ENCODE data around the gene PRELID3B.
"Not testable (repeated sequence)": the region's sequence is repeated elsewhere in the genome, so short reads cannot be mapped to it uniquely, and the experiment has no call there.

Gene PRELID3B

DNA sequence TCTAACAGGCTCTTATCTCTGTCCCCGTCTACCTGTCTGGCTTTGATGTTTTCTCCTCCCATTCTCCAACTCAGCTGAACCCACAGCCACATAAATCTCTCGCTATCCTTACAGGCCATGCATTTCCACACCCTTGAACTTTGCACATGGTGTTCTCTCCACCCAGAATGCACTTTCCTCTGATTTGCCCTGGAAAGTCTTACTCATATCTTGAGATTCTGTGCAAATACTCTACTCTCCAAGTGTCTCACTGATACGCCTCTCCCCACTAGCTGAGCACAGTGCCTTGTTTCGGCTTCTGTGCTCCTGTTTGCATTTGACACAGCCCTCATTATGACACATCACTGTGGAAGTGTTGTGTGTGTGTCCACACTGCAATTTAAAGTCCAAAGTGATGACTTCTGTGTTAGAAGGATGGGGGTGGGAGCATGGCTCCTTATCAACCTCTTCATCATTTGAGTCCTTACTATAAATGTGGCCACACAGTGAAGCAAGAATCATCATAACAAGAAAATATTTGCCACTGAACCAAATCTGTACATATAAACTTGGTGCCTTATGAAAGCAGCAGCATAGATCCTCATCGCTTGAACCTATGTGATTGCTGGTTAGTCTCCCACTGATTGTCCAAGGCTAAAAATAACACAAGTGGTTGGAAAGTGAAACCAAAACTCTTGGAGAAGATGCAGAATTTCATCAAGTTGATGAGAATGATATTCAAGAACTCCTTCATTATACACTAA is 5.5 kb upstream of the PRELID3B start:
- DNase-seq: no peak

DNA sequence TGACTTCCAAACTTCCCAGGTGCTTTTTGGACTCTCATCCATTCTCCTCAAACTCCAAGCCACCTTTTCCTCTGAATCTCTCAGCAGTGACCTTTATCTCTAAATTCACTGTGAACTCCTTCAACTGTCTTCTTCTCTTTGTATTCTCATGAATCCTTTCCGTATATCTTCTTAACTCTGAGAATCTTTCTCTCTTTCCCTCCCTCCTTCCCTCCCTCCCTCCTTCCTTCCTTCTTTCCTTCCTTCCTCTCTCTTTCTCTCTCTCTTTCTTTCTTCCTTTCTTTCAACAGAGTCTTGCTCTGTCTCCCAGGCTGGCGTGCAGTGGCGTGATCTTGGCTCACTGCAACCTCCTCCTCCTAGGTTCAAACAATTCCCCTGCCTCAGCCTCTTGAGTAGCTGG is 4.3 kb upstream of the PRELID3B start:
- DNase-seq: no peak

- DNase-seq: no peak
These were observed 2.2 kb upstream of the PRELID3B start for GRCh38 chr20:59044796-59045195.

GRCh38 chr20:59044295-59044694 is 1.7 kb upstream of the PRELID3B start:
- DNase-seq: no peak

GRCh38 chr20:59043698-59044097 is 1.1 kb upstream of the PRELID3B start:
- no peak for DNase-seq

GRCh38 chr20:59042796-59043631 is 428 bp upstream of the PRELID3B start:
- DNase-seq: peak; percentile 94

DNA sequence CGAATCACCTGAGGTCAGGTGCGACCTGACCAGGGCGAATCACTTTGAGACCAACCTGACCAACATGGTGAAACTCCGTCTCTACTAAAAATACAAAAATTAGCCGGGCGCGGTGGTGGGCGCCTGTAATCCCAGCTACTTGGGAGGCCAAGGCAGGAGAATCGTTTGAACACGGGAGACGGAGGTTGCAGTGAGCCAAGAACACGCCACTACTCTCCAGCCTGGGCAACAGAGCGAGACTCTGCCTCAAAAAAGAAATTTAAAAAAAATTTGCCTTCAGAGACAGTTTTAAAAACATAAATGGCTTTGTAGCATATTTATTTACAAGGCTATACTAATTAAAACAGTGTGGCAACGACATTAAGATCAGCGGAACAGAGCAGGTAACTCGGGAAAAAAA is 1.1 kb downstream of the PRELID3B start:
- DNase-seq: not testable (repeated sequence)

GRCh38 chr20:59040667-59041066 is 1.9 kb downstream of the PRELID3B start:
- DNase-seq: no peak

GRCh38 chr20:59039233-59039632 is 3.4 kb downstream of the PRELID3B start:
- no peak for DNase-seq

DNA sequence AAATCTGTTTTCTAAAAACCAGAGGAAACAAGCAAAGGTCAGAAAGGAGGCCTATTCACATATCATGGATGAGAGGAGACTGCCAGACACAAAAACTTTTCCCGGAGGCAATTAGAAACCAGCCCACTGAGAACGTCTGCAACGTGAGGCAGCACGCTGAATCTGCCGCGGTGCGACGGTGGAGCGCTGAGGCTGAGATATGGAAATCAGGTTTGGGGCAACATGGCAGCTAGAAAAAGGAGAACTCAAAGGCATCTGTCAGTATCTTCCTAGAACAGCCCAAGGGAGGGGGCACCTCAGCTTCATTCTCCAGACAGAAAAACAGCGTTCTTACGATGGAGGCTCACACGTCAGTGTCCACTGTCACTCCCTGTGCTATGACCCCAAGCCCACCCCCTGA is 5.2 kb downstream of the PRELID3B start:
- DNase-seq: no peak

DNA sequence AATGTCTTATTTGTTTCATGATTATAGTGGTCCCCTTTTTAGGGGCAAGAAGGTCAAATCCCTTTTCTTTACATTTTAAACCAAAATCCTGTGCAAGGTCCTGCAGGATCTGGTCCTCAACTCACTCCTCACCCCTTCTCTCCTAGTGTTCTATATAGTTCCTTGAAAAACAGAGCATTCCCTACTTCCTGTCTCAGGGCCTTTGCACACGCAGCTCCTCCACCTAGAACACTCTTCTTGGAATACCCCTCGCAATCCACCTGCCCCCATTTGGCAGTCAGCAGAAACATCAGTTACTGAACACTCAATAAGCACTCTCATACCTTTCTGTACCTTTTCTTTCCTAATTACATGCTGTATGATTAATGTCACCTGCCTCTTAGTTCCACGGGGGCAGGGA is 7.2 kb downstream of the PRELID3B start:
- DNase-seq: no peak

GRCh38 chr20:59033616-59034165 is 8.9 kb downstream of the PRELID3B start:
- DNase-seq: no peak

GRCh38 chr20:59033093-59033492 is 9.5 kb downstream of the PRELID3B start:
- DNase-seq: no peak

DNA sequence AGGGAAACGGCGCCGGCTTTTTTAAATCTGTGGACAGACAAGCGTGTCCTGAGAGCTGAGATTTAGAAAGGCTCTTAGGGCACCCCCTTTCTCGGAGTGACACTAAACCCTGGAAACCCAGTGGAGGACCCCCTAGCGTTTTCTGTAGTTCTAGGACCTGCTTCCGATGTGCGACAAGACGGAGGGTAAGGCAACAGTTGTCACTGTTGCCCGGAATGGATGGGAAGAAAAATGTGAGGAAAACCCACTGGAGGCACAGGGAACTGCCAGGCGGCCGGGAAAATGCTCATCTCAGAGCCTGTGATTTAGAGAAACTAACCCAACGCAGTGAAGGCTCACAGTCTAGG is 9.9 kb downstream of the PRELID3B start:
- DNase-seq: no peak

GRCh38 chr20:59032023-59032712 is 10.4 kb downstream of the PRELID3B start, which contains the start of gene ATP5F1E:
ATP5F1E (minus strand) TSS chr20:59032335; CDS start chr20:59032251, 84 bp downstream.
- peak; percentile 96 for DNase-seq

GRCh38 chr20:59031564-59032022 is 11.0 kb downstream of the PRELID3B start:
- DNase-seq: no peak

- DNase-seq: no peak
These were observed 11.5 kb downstream of the PRELID3B start for GRCh38 chr20:59030911-59031563.

DNA sequence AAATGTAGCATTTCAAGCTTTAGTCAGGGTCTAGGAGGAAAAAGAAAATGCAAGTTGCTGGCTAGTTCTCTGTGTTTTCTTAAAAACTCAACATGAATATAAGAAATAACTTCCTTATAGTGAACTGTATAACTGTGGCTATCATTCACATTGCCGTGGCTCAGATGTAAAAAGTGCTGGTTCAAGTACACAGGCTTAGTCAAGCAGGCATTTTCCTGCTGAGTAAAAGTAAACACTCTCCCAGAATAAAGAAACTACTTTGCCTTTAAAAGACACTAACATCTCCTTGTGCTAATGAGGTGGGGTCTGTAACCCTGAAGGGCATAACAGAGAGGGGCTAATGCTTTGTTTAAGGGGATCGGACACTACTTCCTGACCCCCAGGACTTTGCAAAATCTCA is 13.8 kb downstream of the PRELID3B start:
- DNase-seq: no peak

DNA sequence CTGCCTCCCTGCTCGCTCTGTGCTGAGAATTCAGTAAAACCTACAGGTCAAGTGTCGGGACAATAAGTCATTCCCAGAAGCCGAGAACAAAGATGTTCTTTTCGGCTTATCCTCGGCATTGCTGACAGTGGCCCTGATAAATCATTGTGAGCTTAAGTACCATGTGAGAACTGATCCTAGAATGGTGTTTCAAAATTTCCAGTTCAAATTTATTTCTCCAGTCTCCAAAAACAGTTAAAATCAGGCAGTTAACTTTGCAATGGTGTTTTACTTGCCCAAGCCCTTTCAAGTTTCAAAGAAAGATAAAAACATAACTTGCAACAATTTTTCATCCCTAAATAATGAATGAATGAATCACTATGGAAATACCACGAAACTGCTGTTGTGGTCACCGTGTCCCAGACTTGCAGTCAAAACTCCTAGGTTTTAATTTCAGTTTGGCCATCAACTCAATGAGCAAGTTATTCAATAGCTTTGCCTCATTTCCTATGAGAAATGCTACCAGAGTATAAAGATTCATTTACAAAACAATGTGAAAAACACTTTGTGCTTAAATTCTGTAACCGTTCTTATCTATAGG is 14.8 kb downstream of the PRELID3B start:
- DNase-seq: no peak

DNA sequence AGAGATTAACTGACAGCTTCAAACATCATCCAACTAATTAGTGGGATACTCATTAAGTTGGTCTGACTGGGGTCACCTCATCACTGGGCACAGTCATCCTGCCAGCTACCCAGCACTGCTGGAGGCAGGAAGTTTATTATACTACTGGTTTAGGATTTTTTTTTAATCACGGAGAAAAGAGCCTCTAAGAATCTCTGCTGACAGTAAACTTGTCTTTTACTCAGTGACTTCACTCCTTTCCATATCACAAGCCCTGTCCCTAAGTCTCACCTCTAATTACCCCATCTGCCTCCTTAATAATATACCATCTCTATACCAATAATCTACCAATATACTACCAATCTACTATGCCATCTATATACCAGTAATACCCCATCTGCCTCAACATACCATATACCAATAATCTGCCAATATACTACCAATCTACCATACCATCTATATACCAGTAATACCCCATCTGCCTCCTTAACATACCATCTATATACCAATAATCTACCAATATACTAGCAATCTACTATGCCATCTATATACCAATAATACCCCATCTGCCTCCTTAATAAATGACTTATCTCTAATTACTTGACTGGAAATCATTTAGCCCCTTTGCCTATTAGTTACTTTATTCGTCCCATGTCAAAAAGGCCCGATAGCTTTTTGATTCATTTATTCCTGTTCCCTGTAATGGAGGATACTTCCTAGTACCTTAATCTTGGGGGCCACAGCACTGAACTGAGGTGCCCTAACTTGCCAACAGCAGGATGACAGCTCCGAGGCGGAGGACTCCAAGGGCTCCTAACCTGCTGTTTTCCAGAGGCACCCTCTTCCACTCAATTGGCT is 15.5 kb downstream of the PRELID3B start:
- DNase-seq: no peak

DNA sequence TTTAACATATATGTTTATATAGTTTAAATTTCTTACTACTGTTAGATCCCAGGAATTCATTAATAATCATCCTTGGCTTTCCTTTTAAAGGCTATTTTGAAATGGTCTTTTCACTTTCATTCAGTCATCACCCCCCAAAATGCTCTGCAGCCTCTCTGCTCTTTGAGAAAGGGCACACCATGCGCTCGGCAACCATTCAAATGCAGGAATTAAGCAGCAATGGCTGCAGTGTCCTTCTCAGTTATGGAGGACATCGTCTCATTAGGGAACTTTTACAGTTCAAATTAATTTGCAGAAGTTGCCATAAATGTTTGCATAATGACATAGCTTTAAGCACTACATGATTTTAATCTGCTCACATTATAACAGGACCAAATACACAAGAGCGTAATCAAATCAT is 17.1 kb downstream of the PRELID3B start:
- DNase-seq: no peak

All from stimulated activated CD4-positive, alpha-beta T cell treated with anti-CD3 and anti-CD28 coated beads, Interleukin-12 subunit alpha, Interleukin-12 subunit beta, amount 100 ng/mL, for 4 hours (primary cell).